ENCODE data around the gene RABGGTB.

GRCh38 chr1:75797606-75798216 lies 11.7 kb downstream of the RABGGTB start:
- TF ChIP-seq CTCF (IDR thresholded peaks at IDR 0.05) (no peak), POLR2A (IDR thresholded peaks at IDR 0.05) (no peak)

Measured in vagina (tissue), 2 donors.